SU-DHL-6 (cell line): ENCODE data around the gene UBR4.
A peak's percentile ranks its signal among the peaks of the same experiment; 100 is the strongest.

Source experiments
- H2AFZ ChIP-seq: fragments of 200-600 bp; sonication (generic); 2 replicates; pipeline ENCODE4 v1.6.1; 2014; ENCODE audit warnings: low read depth, mild to moderate bottlenecking, moderate library complexity, mixed read lengths, antibody characterized with exemption, low read length; ENCODE audit not compliant: severe bottlenecking
- H3F3A ChIP-seq: fragments of 200-600 bp; shearing (Covaris generic); 2 replicates; pipeline ENCODE4 v1.6.0; 2016; ENCODE audit warnings: antibody characterized with exemption, mild to moderate bottlenecking; ENCODE audit not compliant: insufficient read depth
- H3K27ac ChIP-seq: fragments of 200-600 bp; sonication (generic); 2 replicates; pipeline ENCODE4 v1.5.1; 2016; ENCODE audit warnings: low read depth, mild to moderate bottlenecking, low read length, moderate library complexity, mixed read lengths
- H3K27me3 ChIP-seq: fragments of 200-600 bp; sonication (generic), shearing (Covaris generic); 2 replicates; pipeline ENCODE4 v1.6.0; 2014; ENCODE audit warnings: mild to moderate bottlenecking, low read length
- H3K36me3 ChIP-seq: fragments of 200-600 bp; sonication (generic); 2 replicates; pipeline ENCODE4 v1.6.1; 2014; ENCODE audit warnings: mild to moderate bottlenecking, low read length, mixed read lengths
- H3K4me2 ChIP-seq: fragments of 300-600, 200-600 bp; shearing (Covaris generic), sonication (generic); 2 replicates; pipeline ENCODE4 v1.6.0; 2014; ENCODE audit warnings: low read length, low read depth, mild to moderate bottlenecking; ENCODE audit not compliant: poor library complexity, severe bottlenecking
- H3K4me3 ChIP-seq: fragments of 200-600 bp; sonication (generic); 2 replicates; pipeline ENCODE4 v1.5.1; 2014; ENCODE audit warnings: antibody characterized with exemption, low read length, mild to moderate bottlenecking, mixed read lengths; ENCODE audit not compliant: insufficient read depth, poor library complexity, severe bottlenecking
- H3K79me2 ChIP-seq: fragments of 200-600 bp; sonication (generic); 2 replicates; pipeline ENCODE4 v1.6.1; 2014; ENCODE audit warnings: mild to moderate bottlenecking, low read length, moderate library complexity; ENCODE audit not compliant: insufficient read depth
- H3K9ac ChIP-seq: fragments of 200-600 bp; sonication (generic); 2 replicates; pipeline ENCODE4 v1.7.0; 2014; ENCODE audit warnings: mild to moderate bottlenecking, low read length
- H3K9me2 ChIP-seq: fragments of 200-600 bp; sonication (generic); replicated peaks from 2 replicates; pipeline ENCODE4 v1.6.1; 2014; ENCODE audit warnings: low read length; ENCODE audit not compliant: insufficient read depth
- H3K9me3 ChIP-seq: fragments of 200-600 bp; sonication (generic); 2 replicates; pipeline ENCODE4 v1.6.1; 2014; ENCODE audit warnings: low read length, mixed read lengths; ENCODE audit not compliant: insufficient read depth
- H4K20me1 ChIP-seq: fragments of 200-600 bp; sonication (generic); 2 replicates; pipeline ENCODE4 v1.6.1; 2014; ENCODE audit warnings: low read depth, mild to moderate bottlenecking, antibody characterized with exemption, low read length, moderate library complexity, mixed read lengths
- CTCF ChIP-seq: fragments of 200-600 bp; sonication (generic); IDR thresholded peaks from one replicate; pipeline ENCODE4 v1.5.1; 2017; ENCODE audit warnings: antibody characterized with exemption, mild to moderate bottlenecking, low read length, moderate library complexity; ENCODE audit not compliant: insufficient read depth, poor library complexity, severe bottlenecking
- EZH2phosphoT487 ChIP-seq: fragments of 200-600 bp; sonication (generic), shearing (Covaris generic); conservative IDR thresholded peaks from 2 replicates; pipeline ENCODE4 v1.6.1; 2018; ENCODE audit warnings: mild to moderate bottlenecking, antibody characterized with exemption, low read length, moderate library complexity, mixed read lengths

The UBR4 gene

GRCh38 chr1:19209439-19209989 lies 552 bp downstream of the UBR4 start:
- Histone ChIP-seq H3K9me3 (no peaks in the 10 kb centered on the region), H4K20me1 (peaks cover 18% of the 10 kb centered on the region), H3K27me3 (no peaks in the 10 kb centered on the region), H2AFZ (peak overlapping the region; percentile 9), H3K9me2 (no peaks in the 10 kb centered on the region), H3K79me2 (peaks cover 92% of the 10 kb centered on the region), H3K27ac (peak overlapping the region; percentile 70), H3K9ac (peak overlapping the region; percentile 78), H3K36me3 (peaks cover 14% of the 10 kb centered on the region), H3K4me2 (peak overlapping the region; percentile 81), H3K4me3 (peak overlapping the region; percentile 74), H3F3A (peaks cover 3% of the 10 kb centered on the region; the same call in 1 of the 2 replicates)
- TF ChIP-seq CTCF (no peak), EZH2phosphoT487 (no peak)

GRCh38 chr1:19208710-19209438 lies 1.2 kb downstream of the UBR4 start:
- peaks cover 3% of the 10 kb centered on the region; the same call in 1 of the 2 replicates for H3F3A ChIP-seq
- H3K27me3 ChIP-seq, result no peaks in the 10 kb centered on the region
- H3K36me3 ChIP-seq, result peaks cover 12% of the 10 kb centered on the region
- H3K4me3 ChIP-seq, result peak overlapping the region; percentile 74
- TF ChIP-seq CTCF (no peak), EZH2phosphoT487 (no peak)
- peak overlapping the region; percentile 81 for H3K4me2 ChIP-seq
- H3K9ac ChIP-seq, result peak overlapping the region; percentile 78
- no peaks in the 10 kb centered on the region for H3K9me2 ChIP-seq
- no peaks in the 10 kb centered on the region for H3K9me3 ChIP-seq
- H3K27ac ChIP-seq, result peak overlapping the region; percentile 70
- H4K20me1 ChIP-seq, result peaks cover 19% of the 10 kb centered on the region
- no peak overlapping the region for H2AFZ ChIP-seq
- peaks cover 96% of the 10 kb centered on the region for H3K79me2 ChIP-seq

GRCh38 chr1:19206947-19207346 lies 3.1 kb downstream of the UBR4 start:
- peak overlapping the region; percentile 6 for H3K4me2 ChIP-seq
- no peak overlapping the region for H3K27ac ChIP-seq
- peaks cover 23% of the 10 kb centered on the region for H4K20me1 ChIP-seq

More at GRCh38 chr1:19206947-19207346, 3.1 kb downstream of the UBR4 start:
- TF ChIP-seq EZH2phosphoT487 (no peak), CTCF (no peak)
- Histone ChIP-seq H3K4me3 (no peak overlapping the region), H3K27me3 (no peaks in the 10 kb centered on the region), H3K9ac (no peak overlapping the region), H3K9me2 (no peaks in the 10 kb centered on the region), H2AFZ (no peak overlapping the region), H3K36me3 (peaks cover 4% of the 10 kb centered on the region; the same call in 1 of the 2 replicates), H3K79me2 (peaks cover 96% of the 10 kb centered on the region), H3F3A (no peaks in the 10 kb centered on the region), H3K9me3 (no peaks in the 10 kb centered on the region)
